OCI-LY1 (cell line): Measurements from ENCODE around the gene IGSF11.

Experiments
- EZH2 ChIP-seq: fragments of 200-600 bp; sonication (generic), shearing (Covaris generic); IDR thresholded peaks from 2 replicates; pipeline ENCODE4 v1.8.0; 2017; ENCODE audit warnings: borderline replicate concordance, mixed run types, mild to moderate bottlenecking, antibody characterized with exemption, low read length, moderate library complexity, mixed read lengths
- TF ChIP-seq, protein P1 (sequence below): fragments of 200-600 bp; sonication (generic), shearing (Covaris generic); IDR thresholded peaks from 2 replicates; pipeline ENCODE4 v1.5.1; 2017; ENCODE audit warnings: mild to moderate bottlenecking, antibody characterized with exemption, low read length, moderate library complexity, mixed read lengths

DNA sequence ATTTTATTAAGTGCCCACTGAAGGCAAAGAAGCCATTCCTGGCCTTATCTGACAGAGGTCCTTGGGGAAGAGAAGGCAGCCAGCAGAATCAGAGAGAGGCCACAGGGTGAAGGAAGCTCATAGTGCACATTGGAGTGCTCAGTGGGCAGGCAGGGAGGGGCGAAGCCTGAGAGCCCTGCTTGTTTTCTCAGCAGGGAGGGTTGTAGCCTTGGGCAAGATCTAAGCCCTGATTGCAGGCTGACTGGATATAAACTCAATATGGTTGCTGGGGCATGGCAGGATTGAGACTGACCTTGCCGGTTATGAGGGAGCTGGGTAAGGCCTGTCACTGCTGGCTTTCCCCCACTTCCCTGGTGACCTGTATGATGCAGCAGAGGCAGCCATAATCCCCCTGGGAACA lies 7.5 kb upstream of the IGSF11 start:
- TF ChIP-seq, protein P1, sequence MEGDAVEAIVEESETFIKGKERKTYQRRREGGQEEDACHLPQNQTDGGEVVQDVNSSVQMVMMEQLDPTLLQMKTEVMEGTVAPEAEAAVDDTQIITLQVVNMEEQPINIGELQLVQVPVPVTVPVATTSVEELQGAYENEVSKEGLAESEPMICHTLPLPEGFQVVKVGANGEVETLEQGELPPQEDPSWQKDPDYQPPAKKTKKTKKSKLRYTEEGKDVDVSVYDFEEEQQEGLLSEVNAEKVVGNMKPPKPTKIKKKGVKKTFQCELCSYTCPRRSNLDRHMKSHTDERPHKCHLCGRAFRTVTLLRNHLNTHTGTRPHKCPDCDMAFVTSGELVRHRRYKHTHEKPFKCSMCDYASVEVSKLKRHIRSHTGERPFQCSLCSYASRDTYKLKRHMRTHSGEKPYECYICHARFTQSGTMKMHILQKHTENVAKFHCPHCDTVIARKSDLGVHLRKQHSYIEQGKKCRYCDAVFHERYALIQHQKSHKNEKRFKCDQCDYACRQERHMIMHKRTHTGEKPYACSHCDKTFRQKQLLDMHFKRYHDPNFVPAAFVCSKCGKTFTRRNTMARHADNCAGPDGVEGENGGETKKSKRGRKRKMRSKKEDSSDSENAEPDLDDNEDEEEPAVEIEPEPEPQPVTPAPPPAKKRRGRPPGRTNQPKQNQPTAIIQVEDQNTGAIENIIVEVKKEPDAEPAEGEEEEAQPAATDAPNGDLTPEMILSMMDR = no peak
- TF ChIP-seq EZH2 = no peak
